OCI-LY7 (cell line): ENCODE data around the gene NUP58.

Experiments
- CTCF ChIP-seq: fragments of 200-600 bp; sonication (generic); conservative IDR thresholded peaks from 2 replicates; pipeline ENCODE4 v1.5.1; 2014; ENCODE audit warnings: mild to moderate bottlenecking, antibody characterized with exemption, low read length, moderate library complexity, mixed read lengths
- EZH2phosphoT487 ChIP-seq: fragments of 200-600 bp; sonication (generic); IDR thresholded peaks from 2 replicates; pipeline ENCODE4 v1.6.1; 2018; ENCODE audit warnings: low read depth, borderline replicate concordance, mild to moderate bottlenecking, mixed run types, antibody characterized with exemption, low read length, moderate library complexity, mixed read lengths

- TF ChIP-seq CTCF = no peak
- no peak for TF ChIP-seq EZH2phosphoT487
Measured at GRCh38 chr13:25253702-25254101, 47.7 kb upstream of the NUP58 start.
